ENCODE data around the gene CLDN2. TPM values are rescaled to one million over a fixed set of nuclear protein-coding genes. Genes with fewer than 3 reads are reported as not detected.

CLDN2 gene
- total RNA-seq, 3 donors from 2014 or later (not counting 1 experiment from before 2014, with no cell fraction given): not detected

DNA sequence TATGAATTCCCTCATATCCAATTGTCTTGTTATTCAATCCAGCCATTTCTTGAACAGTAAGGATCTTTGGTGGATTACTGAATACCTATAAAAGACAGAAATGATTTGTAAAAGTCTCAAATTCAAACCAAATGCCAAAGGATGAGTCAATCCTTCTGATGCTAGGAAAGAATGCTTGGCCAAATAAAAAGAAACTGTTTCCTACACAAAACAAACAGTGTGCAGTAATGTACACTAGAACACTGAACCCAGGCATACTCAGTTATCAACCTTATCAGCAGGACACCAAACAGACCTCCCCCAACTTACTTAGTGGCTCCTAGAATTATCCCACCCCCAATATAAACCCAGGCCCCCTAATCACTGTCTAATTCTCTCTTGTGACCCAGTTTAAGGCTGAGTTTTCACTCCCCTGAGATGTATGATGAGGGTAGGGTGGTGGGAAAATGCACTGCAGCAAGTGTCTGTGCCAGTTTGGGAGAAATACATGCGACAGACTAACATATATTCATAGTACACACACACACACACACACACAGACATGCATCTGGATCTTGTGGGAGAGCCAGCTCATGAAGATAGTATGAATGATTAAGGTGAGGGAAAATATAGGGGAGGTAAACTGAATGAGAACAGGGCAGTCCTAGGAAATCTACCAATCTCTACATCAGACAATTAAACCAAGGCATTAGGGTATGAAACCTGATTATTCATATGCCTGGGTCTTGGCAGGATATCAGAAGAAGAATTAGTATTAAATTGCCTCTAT, 35.0 kb downstream of the CLDN2 start:
- no peak for TF ChIP-seq CTCF (IDR thresholded peaks at IDR 0.05)
- Mint-ChIP-seq H3K27me3 (ENCODE audit: low read depth in 2 of 2) (peaks cover 0 to 8% of the 10 kb centered on the region in 2 donors), H3K27ac (no peak overlapping the region), H3K36me3 (no peaks in the 10 kb centered on the region), H3K9me3 (no peaks in the 10 kb centered on the region), H3K4me1 (no peaks in the 10 kb centered on the region), H3K4me3 (no peak overlapping the region)
- Histone ChIP-seq H3K27me3 (ENCODE audit: control insufficient read depth, insufficient read depth, low read length) (no peaks in the 10 kb centered on the region), H3K36me3 (ENCODE audit: control insufficient read depth, insufficient read depth, low read length) (no peaks in the 10 kb centered on the region), H3K4me3 (ENCODE audit: low read length) (no peak overlapping the region), H3K9me3 (ENCODE audit: control insufficient read depth, insufficient read depth, low read length) (no peaks in the 10 kb centered on the region), H3K27ac (ENCODE audit: low read length) (no peak overlapping the region), H3K4me1 (ENCODE audit: control insufficient read depth, insufficient read depth, low read length) (no peaks in the 10 kb centered on the region)
- DNase-seq: no peak
- no peak for ATAC-seq
- intact Hi-C loops (cut with micrococcal nuclease): no loop called here
- no CpG with 5 or more reads among the region's 1 CpG for WGBS (ENCODE audit: insufficient coverage)

DNA sequence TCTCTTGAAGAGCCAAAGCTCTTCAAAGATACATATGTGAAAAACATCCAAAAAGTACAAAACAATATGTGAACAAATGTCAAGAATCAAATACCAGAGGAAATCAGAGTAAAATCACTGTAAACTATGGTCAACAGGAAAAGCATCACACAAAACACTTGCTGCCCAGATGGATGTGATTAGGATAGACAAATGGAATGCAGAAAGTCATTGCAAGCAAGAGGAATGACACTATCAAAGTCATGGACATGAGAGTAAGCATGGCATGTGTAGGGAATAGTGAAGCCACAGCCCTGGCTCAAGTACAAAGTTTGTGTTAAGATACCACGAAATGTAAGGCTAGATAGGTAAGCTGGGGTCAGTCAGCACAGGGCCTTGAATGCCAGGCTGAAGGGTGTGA, 37.7 kb downstream of the CLDN2 start:
- no peak overlapping the region for H3K4me3 ChIP-seq (ENCODE audit: low read length)
- no peak overlapping the region for H3K27ac Mint-ChIP-seq
- no peaks in the 10 kb centered on the region for H3K4me1 Mint-ChIP-seq
- peaks cover 0 to 8% of the 10 kb centered on the region in 2 donors for H3K27me3 Mint-ChIP-seq (ENCODE audit: low read depth in 2 of 2)
- no peak for ATAC-seq
- intact Hi-C loops (cut with micrococcal nuclease): no loop called here
- TF ChIP-seq CTCF (IDR thresholded peaks at IDR 0.05): no peak
- H3K4me3 Mint-ChIP-seq: no peak overlapping the region
- no peaks in the 10 kb centered on the region for H3K27me3 ChIP-seq (ENCODE audit: control insufficient read depth, insufficient read depth, low read length)
- 89% methylated on average over 1 of the region's 1 CpG for WGBS (ENCODE audit: insufficient coverage)
- H3K4me1 ChIP-seq (ENCODE audit: control insufficient read depth, insufficient read depth, low read length): no peaks in the 10 kb centered on the region
- no peaks in the 10 kb centered on the region for H3K9me3 Mint-ChIP-seq
- H3K36me3 ChIP-seq (ENCODE audit: control insufficient read depth, insufficient read depth, low read length): no peaks in the 10 kb centered on the region
- H3K36me3 Mint-ChIP-seq: no peaks in the 10 kb centered on the region
- no peaks in the 10 kb centered on the region for H3K9me3 ChIP-seq (ENCODE audit: control insufficient read depth, insufficient read depth, low read length)
- no peak for DNase-seq
- no peak overlapping the region for H3K27ac ChIP-seq (ENCODE audit: low read length)

- WGBS (ENCODE audit: insufficient coverage): 85% methylated on average over 2 of the region's 2 CpGs
- Histone ChIP-seq H3K9me3 (ENCODE audit: control insufficient read depth, insufficient read depth, low read length) (no peaks in the 10 kb centered on the region), H3K27me3 (ENCODE audit: control insufficient read depth, insufficient read depth, low read length) (no peaks in the 10 kb centered on the region), H3K36me3 (ENCODE audit: control insufficient read depth, insufficient read depth, low read length) (no peaks in the 10 kb centered on the region), H3K4me1 (ENCODE audit: control insufficient read depth, insufficient read depth, low read length) (no peaks in the 10 kb centered on the region), H3K27ac (ENCODE audit: low read length) (no peak overlapping the region), H3K4me3 (ENCODE audit: low read length) (no peak overlapping the region)
- intact Hi-C loops (cut with micrococcal nuclease): no loop called here
- Mint-ChIP-seq H3K4me1 (no peaks in the 10 kb centered on the region), H3K27me3 (ENCODE audit: low read depth in 2 of 2) (peaks cover 0 to 19% of the 10 kb centered on the region in 2 donors), H3K36me3 (peaks cover 8% of the 10 kb centered on the region), H3K4me3 (no peak overlapping the region), H3K9me3 (no peaks in the 10 kb centered on the region), H3K27ac (no peak overlapping the region)
- DNase-seq (no peak), ATAC-seq (no peak)
- TF ChIP-seq CTCF (IDR thresholded peaks at IDR 0.05): no peak
Measured at GRCh38 chrX:106959901-106960300, 39.7 kb downstream of the CLDN2 start.

DNA sequence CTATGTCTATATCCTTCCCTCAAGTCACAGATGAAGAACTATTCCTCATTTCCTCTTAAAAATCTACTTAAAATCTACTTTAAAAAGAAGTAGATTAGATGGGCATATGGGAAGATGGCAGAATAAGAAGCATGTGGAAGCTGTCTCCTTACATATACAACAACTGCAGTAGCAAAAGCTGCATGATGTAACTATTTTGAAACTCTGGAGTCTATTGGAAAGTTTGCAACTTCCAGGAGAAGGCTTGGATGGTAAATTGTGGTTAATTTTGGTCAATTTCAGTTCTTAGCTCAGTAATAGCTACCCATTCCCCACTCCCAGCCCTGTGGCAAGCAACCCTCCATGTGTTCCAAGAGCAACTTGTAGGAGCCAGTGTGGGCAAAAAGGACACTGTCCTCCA, 42.9 kb downstream of the CLDN2 start:
- no peak overlapping the region for H3K4me3 ChIP-seq (ENCODE audit: low read length)
- H3K27ac ChIP-seq (ENCODE audit: low read length): no peak overlapping the region
- no peaks in the 10 kb centered on the region for H3K9me3 Mint-ChIP-seq
- intact Hi-C loops (cut with micrococcal nuclease): no loop called here
- H3K9me3 ChIP-seq (ENCODE audit: control insufficient read depth, insufficient read depth, low read length): no peaks in the 10 kb centered on the region
- no peak for ATAC-seq
- H3K4me3 Mint-ChIP-seq: no peak overlapping the region
- no peaks in the 10 kb centered on the region for H3K4me1 Mint-ChIP-seq
- no peak for DNase-seq
- peaks cover 0 to 19% of the 10 kb centered on the region in 2 donors for H3K27me3 Mint-ChIP-seq (ENCODE audit: low read depth in 2 of 2)
- H3K36me3 Mint-ChIP-seq: peaks cover 8% of the 10 kb centered on the region
- H3K36me3 ChIP-seq (ENCODE audit: control insufficient read depth, insufficient read depth, low read length): no peaks in the 10 kb centered on the region
- no peaks in the 10 kb centered on the region for H3K4me1 ChIP-seq (ENCODE audit: control insufficient read depth, insufficient read depth, low read length)
- no peak overlapping the region for H3K27ac Mint-ChIP-seq
- TF ChIP-seq CTCF (IDR thresholded peaks at IDR 0.05): no peak
- no peaks in the 10 kb centered on the region for H3K27me3 ChIP-seq (ENCODE audit: control insufficient read depth, insufficient read depth, low read length)
